Mucosa of rectum (tissue), 2 donors: Measurements from ENCODE around the gene CENPA.

ENCODE experiments used
- H3K27ac ChIP-seq, 2 donors: one replicate each; pipeline ENCODE4 v1.7.0; 2013; ENCODE audit warnings: inconsistent platforms in 2 of 2, low read depth in 2 of 2, low read length in 2 of 2
- H3K27me3 ChIP-seq, 2 donors: one replicate each; pipeline ENCODE4 v1.7.0; 2013; ENCODE audit warnings: low read length in 2 of 2; ENCODE audit not compliant: control insufficient read depth in 2 of 2, insufficient read depth in 2 of 2
- H3K36me3 ChIP-seq, 2 donors: one replicate each; pipeline ENCODE4 v1.7.0; 2013; ENCODE audit warnings: low read length in 2 of 2; ENCODE audit not compliant: control insufficient read depth in 2 of 2, insufficient read depth in 2 of 2
- H3K4me1 ChIP-seq, 2 donors: one replicate each; pipeline ENCODE4 v1.7.0; 2013; ENCODE audit warnings: low read length in 2 of 2, mild to moderate bottlenecking in 1 of 2; ENCODE audit not compliant: control insufficient read depth in 2 of 2, insufficient read depth in 2 of 2
- H3K4me3 ChIP-seq, 2 donors: one replicate each; pipeline ENCODE4 v1.7.0; 2013; ENCODE audit warnings: low read length in 2 of 2
- H3K9ac ChIP-seq, 2 donors: one replicate each; pipeline ENCODE4 v1.7.0; 2013; ENCODE audit warnings: low read length in 2 of 2, low read depth in 1 of 2, mild to moderate bottlenecking in 1 of 2
- H3K9me3 ChIP-seq, 2 donors: one replicate each; pipeline ENCODE4 v1.7.0; 2013; ENCODE audit warnings: low read length in 2 of 2; ENCODE audit not compliant: control insufficient read depth in 2 of 2
- donor health status: healthy.
- donor health status: Normal muscosa, but diverticular disease.

The CENPA gene

GRCh38 chr2:26785431-26786206 lies at the start of gene CENPA:
Gene CENPA (plus strand): TSS chr2:26786056. CDS start chr2:26786197, 141 bp downstream.
- Histone ChIP-seq H3K4me1 (peaks cover 8 to 14% of the 10 kb centered on the region in 2 donors), H3K27me3 (no peaks in the 10 kb centered on the region), H3K9me3 (no peaks in the 10 kb centered on the region), H3K36me3 (peaks cover 1% of the 10 kb centered on the region in 2 donors), H3K4me3 (peak within 1 kb of the TSS; percentile 70 to 78), H3K9ac (peak within 1 kb of the TSS; percentile 35 to 65), H3K27ac (peak within 1 kb of the TSS; percentile 5 to 46)

GRCh38 chr2:26737221-26737620 lies 48.6 kb upstream of the CENPA start:
- peaks cover 0 to 2% of the 10 kb centered on the region in 2 donors for H3K4me1 ChIP-seq
- no peak overlapping the region for H3K27ac ChIP-seq
- H3K9me3 ChIP-seq: no peaks in the 10 kb centered on the region
- no peak overlapping the region for H3K4me3 ChIP-seq
- H3K9ac ChIP-seq: no peak overlapping the region
- no peaks in the 10 kb centered on the region for H3K36me3 ChIP-seq
- no peaks in the 10 kb centered on the region for H3K27me3 ChIP-seq

GRCh38 chr2:26738481-26738880 lies 47.4 kb upstream of the CENPA start:
- Histone ChIP-seq H3K4me1 (peaks cover 0 to 2% of the 10 kb centered on the region in 2 donors), H3K4me3 (no peak overlapping the region), H3K9me3 (no peaks in the 10 kb centered on the region), H3K9ac (no peak overlapping the region), H3K27me3 (no peaks in the 10 kb centered on the region), H3K36me3 (no peaks in the 10 kb centered on the region), H3K27ac (no peak overlapping the region)

- H3K4me1 ChIP-seq: peaks cover 0 to 2% of the 10 kb centered on the region in 2 donors
- H3K4me3 ChIP-seq: no peak overlapping the region
- H3K36me3 ChIP-seq: no peaks in the 10 kb centered on the region
- no peak overlapping the region for H3K27ac ChIP-seq
- H3K9me3 ChIP-seq: no peaks in the 10 kb centered on the region
- no peaks in the 10 kb centered on the region for H3K27me3 ChIP-seq
- H3K9ac ChIP-seq: no peak overlapping the region
These were observed 46.3 kb upstream of the CENPA start for GRCh38 chr2:26739514-26739913.

GRCh38 chr2:26740346-26740745 lies 45.5 kb upstream of the CENPA start:
- Histone ChIP-seq H3K36me3 (no peaks in the 10 kb centered on the region), H3K9me3 (no peaks in the 10 kb centered on the region), H3K27me3 (no peaks in the 10 kb centered on the region), H3K9ac (no peak overlapping the region), H3K27ac (no peak overlapping the region), H3K4me3 (no peak overlapping the region), H3K4me1 (no peaks in the 10 kb centered on the region)

GRCh38 chr2:26740890-26741302 lies 45.0 kb upstream of the CENPA start:
- Histone ChIP-seq H3K9ac (no peak overlapping the region), H3K27me3 (no peaks in the 10 kb centered on the region), H3K27ac (no peak overlapping the region), H3K36me3 (no peaks in the 10 kb centered on the region), H3K4me1 (no peaks in the 10 kb centered on the region), H3K4me3 (no peak overlapping the region), H3K9me3 (no peaks in the 10 kb centered on the region)

- no peaks in the 10 kb centered on the region for H3K36me3 ChIP-seq
- no peak overlapping the region for H3K27ac ChIP-seq
- no peak overlapping the region for H3K4me3 ChIP-seq
- H3K4me1 ChIP-seq: no peaks in the 10 kb centered on the region
- H3K9ac ChIP-seq: no peak overlapping the region
- no peaks in the 10 kb centered on the region for H3K9me3 ChIP-seq
- no peaks in the 10 kb centered on the region for H3K27me3 ChIP-seq
These were observed 43.6 kb upstream of the CENPA start for GRCh38 chr2:26742048-26742770.

- Histone ChIP-seq H3K9ac (no peak overlapping the region), H3K9me3 (no peaks in the 10 kb centered on the region), H3K36me3 (no peaks in the 10 kb centered on the region), H3K27me3 (no peaks in the 10 kb centered on the region), H3K4me3 (no peak overlapping the region), H3K4me1 (no peaks in the 10 kb centered on the region), H3K27ac (no peak overlapping the region)
These were observed 42.0 kb upstream of the CENPA start for GRCh38 chr2:26743852-26744251.

- no peak overlapping the region for H3K27ac ChIP-seq
- no peaks in the 10 kb centered on the region for H3K36me3 ChIP-seq
- no peaks in the 10 kb centered on the region for H3K9me3 ChIP-seq
- H3K4me3 ChIP-seq: no peak overlapping the region
- no peaks in the 10 kb centered on the region for H3K4me1 ChIP-seq
- no peak overlapping the region for H3K9ac ChIP-seq
- no peaks in the 10 kb centered on the region for H3K27me3 ChIP-seq
These were observed 40.9 kb upstream of the CENPA start for GRCh38 chr2:26744953-26745352.

GRCh38 chr2:26745609-26746327 lies 40.1 kb upstream of the CENPA start:
- no peak overlapping the region for H3K4me3 ChIP-seq
- no peaks in the 10 kb centered on the region for H3K27me3 ChIP-seq
- H3K9me3 ChIP-seq: no peaks in the 10 kb centered on the region
- H3K27ac ChIP-seq: no peak overlapping the region
- H3K36me3 ChIP-seq: no peaks in the 10 kb centered on the region
- H3K9ac ChIP-seq: no peak overlapping the region
- H3K4me1 ChIP-seq: no peaks in the 10 kb centered on the region
